ENCODE data around the gene PHACTR3.

GRCh38 chr20:59807909-59808728 is 203.8 kb downstream of the PHACTR3 start:
- TF ChIP-seq CTCF (IDR thresholded peaks at IDR 0.05): no peak
- no peak for TF ChIP-seq POLR2A (IDR thresholded peaks at IDR 0.05)

Data from lower leg skin (tissue), 3 donors.